Stomach (tissue), 4 donors: Measurements from ENCODE around the gene TMEM236.

Experiments used
- POLR2A ChIP-seq, 4 donors: fragments of 450-650 bp; IDR thresholded peaks; one replicate each; pipeline ENCODE4 v1.6.1; 2016; ENCODE audit warnings: antibody characterized with exemption in 4 of 4, control low read depth in 2 of 4, mild to moderate bottlenecking in 1 of 4, moderate library complexity in 1 of 4
- POLR2AphosphoS5 ChIP-seq, 3 donors: sonication (generic); formaldehyde crosslinking; IDR thresholded peaks; one replicate each; pipeline ENCODE4 v1.6.1; 2016; ENCODE audit warnings: antibody characterized with exemption in 3 of 3
- TF ChIP-seq, protein P1 (sequence below), 7 experiments: fragments of 450-650 bp in 4 of 7; fragments of 200-600 bp in 3 of 7; sonication (generic) in 3 of 7; IDR thresholded peaks; one replicate each; pipeline ENCODE4 v1.5.1; 2016 to 2019; ENCODE audit warnings: antibody characterized with exemption in 7 of 7, control low read depth in 2 of 7, mild to moderate bottlenecking in 1 of 7

DNA sequence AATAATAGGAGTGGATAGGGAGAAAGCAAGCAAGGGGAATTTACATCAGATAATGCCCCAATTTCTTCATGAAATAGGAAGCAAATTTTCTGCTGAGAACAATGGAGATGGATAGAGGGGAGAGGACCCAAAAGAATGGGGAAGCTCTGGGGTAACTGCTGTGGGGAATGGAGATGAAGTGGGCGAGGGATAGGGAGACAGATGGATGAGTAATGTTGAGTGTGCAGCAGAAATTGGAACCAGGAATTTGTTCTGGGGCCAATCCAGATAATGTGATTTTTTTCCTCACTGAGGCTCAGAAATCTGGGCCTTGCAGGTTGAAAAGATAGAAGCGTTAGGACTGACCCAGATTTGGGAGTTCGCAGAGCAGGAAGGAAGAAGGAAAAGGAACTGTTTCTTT lies 32.7 kb downstream of the TMEM236 start:
- TF ChIP-seq, protein P1, sequence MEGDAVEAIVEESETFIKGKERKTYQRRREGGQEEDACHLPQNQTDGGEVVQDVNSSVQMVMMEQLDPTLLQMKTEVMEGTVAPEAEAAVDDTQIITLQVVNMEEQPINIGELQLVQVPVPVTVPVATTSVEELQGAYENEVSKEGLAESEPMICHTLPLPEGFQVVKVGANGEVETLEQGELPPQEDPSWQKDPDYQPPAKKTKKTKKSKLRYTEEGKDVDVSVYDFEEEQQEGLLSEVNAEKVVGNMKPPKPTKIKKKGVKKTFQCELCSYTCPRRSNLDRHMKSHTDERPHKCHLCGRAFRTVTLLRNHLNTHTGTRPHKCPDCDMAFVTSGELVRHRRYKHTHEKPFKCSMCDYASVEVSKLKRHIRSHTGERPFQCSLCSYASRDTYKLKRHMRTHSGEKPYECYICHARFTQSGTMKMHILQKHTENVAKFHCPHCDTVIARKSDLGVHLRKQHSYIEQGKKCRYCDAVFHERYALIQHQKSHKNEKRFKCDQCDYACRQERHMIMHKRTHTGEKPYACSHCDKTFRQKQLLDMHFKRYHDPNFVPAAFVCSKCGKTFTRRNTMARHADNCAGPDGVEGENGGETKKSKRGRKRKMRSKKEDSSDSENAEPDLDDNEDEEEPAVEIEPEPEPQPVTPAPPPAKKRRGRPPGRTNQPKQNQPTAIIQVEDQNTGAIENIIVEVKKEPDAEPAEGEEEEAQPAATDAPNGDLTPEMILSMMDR (IDR thresholded peaks at IDR 0.05) = no peak
- TF ChIP-seq POLR2A (IDR thresholded peaks at IDR 0.05) (no peak), POLR2AphosphoS5 (IDR thresholded peaks at IDR 0.05) (no peak)
